PC-9 (cell line): Measurements from ENCODE around the gene AKT1S1.

ENCODE experiments used
- CTCF ChIP-seq: fragments of 200-600 bp; sonication (generic); conservative IDR thresholded peaks from 2 replicates; pipeline ENCODE4 v1.6.1; 2017; ENCODE audit warnings: mixed run types, antibody characterized with exemption, mild to moderate bottlenecking, moderate library complexity
- EZH2 ChIP-seq: fragments of 200-600 bp; sonication (generic); IDR thresholded peaks from 2 replicates; pipeline ENCODE4 v1.8.0; 2017; ENCODE audit warnings: antibody characterized with exemption, low read depth

- no peak for TF ChIP-seq CTCF
- no peak for TF ChIP-seq EZH2
Observed at GRCh38 chr19:49896863-49897621, 19.9 kb upstream of the AKT1S1 start, which contains the start of gene IL4I1.
